Measurements from ENCODE around the gene SCYL3.
"Not testable (repeated sequence)": the region's sequence is repeated elsewhere in the genome, so short reads cannot be mapped to it uniquely, and the experiment has no call there.

Gene SCYL3

GRCh38 chr1:169893645-169894423 is at the start of gene SCYL3:
Gene SCYL3 (minus strand): TSS chr1:169893896. CDS start chr1:169888840, 5,056 bp downstream.
- peak; percentile 94 for DNase-seq

DNA sequence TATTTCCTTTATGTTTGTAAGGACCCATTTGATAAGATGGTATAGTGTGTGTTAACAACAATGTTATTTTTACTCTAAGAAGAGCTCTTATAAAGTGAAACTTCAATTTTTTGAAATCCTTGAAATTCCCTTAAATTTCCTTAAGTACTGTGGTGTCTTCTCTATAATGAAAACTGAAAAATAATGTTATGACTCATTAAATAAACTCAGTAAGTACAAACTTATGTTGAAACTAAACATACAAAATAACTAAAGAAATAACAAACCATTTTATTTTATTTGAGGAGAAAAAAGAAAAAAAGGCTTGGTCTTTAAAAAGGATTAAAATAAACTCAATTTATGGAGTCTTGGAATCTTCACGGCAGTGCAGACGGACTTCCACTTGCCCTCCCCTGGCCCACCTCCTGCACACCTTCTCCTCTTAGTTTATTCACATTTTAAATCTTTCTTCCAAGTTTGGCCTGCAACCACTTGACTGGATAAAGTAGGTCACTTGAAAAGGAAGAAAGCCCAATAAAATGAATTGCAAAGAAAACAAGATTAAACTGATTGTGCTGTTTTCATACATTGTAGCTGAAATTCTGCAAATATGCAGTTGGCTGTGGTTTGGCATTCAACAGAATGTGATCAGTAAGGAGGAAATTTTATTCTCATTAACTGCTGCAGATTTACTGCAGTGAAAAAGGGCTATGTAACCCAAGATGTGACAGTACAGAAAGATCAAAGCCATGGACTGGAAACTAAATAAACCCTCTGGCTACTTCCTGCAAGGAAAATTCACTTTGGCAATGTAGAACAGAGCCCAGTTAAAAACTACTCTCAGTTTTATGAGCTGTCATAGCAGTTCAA is 48.5 kb upstream of the SCYL3 start:
- no peak for DNase-seq

GRCh38 chr1:169933984-169934725 is 40.5 kb upstream of the SCYL3 start:
- no peak for DNase-seq

- no peak for DNase-seq
These were observed 38.1 kb upstream of the SCYL3 start for GRCh38 chr1:169931795-169932231.

DNA sequence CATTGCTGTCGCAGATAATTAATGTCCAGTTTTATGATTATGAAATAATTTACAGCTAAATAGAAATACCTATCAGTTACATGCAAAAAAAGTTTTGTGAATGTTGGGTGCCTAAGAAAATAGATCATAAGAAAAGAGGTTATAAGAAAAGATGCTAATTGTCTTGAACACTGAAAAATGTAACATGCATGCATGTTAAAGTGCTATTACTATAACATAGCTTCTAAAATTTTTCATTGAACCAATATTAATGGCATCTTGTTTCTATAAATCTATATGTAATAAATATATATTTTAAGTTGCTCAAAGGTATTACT is 35.5 kb upstream of the SCYL3 start:
- no peak for DNase-seq

DNA sequence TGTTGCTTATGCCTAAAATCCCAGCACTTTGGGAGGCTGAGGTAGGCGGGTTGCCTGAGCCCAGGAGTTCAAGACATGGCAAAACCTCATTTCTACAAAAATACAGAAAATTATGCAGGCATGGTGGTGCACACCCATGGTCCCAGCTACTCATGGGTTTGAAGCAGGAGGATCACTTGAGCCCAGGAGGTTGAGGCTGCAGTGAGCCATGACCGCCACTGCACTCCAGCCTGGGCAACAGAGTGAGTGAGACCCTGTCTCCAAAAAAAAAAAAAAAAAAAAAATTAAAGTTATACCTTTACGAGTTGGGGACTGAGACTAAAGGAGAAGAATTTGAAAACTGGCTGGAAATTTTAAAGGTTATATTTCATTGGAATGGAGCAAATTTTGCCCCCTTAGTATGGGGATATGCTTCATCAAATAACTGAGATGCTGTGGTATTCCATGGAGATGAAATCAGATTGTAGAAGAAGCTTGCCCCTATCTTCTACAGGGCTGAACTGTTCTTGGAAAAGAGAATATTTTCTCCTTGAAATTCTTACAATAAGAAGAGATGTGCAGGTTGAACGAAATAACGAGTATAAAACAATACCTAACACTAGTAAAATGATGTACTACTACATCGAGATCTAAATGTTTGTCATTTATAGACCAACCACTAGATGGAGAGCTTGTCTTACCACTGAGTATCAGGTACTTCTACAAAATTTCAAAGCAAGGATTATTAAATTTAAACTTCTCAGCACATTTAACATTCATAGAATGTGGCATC is 34.9 kb upstream of the SCYL3 start:
- DNase-seq = no peak

DNA sequence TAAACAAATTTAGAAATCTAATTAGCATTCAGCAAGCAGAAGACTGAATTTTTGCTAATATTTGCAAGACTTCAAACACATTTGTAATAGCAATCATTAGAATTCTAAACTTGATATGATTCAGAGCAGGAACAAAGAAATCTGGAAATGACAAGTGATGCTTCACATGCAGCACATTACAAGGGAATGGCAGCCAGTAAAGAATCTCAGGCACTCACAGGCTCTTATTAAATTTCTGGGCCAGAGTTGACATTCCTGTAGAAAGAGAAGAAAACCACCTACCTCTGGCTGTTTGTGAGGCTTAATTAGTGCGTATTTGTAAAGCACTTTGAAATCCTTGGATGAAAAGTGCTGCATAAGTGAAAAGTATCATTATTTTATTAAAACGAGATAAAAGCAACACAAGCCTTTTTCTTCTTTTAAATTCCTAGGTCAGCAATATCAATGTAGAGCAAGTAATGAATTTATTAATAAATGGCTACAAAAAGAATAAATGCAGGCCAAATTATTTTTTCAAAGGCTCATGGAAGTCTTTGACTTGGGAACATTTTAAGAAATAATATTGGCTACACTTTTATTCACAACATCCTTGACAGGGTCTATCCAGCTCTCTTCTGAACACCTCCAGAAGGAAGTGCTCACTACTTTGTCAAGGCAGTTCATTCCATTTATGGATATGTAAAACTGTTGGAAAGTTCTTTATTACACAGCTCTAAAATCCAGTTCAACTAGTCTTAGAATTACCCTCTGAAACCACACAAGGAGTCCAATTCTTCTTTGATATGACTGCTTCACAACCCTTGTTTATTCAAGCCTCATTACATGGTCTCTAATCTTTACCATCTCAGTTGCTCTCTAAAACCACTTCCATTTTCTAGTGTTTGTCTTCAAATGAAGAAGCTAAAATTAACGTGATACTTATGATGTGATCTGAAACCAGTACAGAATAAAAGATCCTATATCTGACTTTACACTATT is 32.1 kb upstream of the SCYL3 start:
- DNase-seq = no peak

GRCh38 chr1:169924829-169925228 is 31.1 kb upstream of the SCYL3 start:
- DNase-seq = no peak

DNA sequence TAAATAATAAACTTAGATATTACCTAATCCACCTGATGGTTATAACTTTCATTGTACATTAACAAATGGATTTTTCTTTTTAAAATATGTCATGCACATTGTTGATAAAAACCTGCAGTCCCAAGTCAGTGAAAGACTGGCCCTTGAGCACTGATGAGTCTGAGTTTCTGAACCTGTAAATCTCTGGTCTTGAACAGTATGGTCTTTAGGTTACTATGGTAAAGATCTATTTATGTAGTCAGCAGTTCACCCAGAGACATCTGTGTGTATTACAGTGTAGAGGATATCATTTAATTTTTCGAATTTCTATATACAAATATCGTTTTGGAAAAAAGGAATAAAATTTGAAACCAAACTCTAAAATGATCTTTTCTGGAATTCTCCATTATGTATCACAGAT is 30.4 kb upstream of the SCYL3 start:
- no peak for DNase-seq

GRCh38 chr1:169921080-169921479 is 27.4 kb upstream of the SCYL3 start:
- no peak for DNase-seq

DNA sequence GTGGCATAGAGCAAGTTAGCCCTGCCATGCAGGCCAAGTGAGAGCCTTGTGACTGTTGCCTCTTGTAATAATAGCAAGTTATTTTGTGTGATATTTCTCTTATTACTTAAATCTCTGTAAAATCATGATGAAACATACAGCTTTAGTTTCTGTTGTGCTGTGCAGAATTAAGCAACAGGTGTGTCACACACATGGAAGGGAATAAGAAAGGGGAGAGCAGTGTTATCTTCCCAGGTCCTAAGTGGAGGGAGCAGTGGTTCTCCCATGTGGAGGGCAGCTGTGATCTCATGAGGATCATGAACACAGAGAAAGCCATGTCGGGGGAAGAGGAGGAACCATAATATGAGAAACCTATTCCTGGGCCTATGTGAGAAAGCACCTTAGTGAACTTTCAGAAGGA is 25.2 kb upstream of the SCYL3 start:
- DNase-seq = no peak

DNA sequence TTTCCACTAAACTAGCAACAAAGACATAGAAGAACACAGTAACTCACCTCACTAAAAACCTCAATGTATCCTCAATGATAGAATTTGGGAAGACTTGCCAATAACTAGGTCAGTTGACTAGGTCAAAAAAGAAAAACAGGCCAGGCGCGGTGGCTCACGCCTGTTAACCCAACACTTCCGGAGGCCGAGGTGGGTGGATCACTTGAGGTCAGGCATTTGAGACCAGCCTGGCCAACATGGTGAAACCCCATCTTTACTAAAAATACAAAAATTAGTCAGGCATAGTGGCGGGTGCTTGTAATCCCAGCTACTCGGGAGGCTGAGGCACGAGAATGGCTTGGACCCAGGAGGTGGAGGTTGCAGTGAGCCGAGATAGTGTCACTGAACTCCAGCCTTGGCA is 24.5 kb upstream of the SCYL3 start:
- DNase-seq = not testable (repeated sequence)

DNA sequence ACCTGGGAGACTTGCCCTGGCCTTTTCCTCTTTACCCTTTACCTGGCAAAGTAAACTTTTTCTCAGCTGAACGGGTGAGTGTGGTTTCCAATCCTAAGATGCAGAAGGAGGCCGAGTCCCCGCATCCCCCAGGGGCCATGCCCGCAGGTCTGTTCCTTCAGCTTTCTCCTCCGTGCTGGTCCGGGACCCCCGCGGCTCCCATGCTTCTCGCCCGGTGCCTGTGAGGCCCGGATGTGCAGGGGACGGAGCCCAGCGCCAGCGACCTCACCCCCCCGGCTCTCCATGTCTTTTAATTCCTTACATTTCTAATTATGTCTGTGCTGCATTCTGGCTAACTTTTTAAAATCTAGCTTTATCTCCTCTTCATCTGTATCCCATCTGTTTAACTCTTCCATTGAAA is 21.5 kb upstream of the SCYL3 start:
- no peak for DNase-seq

DNA sequence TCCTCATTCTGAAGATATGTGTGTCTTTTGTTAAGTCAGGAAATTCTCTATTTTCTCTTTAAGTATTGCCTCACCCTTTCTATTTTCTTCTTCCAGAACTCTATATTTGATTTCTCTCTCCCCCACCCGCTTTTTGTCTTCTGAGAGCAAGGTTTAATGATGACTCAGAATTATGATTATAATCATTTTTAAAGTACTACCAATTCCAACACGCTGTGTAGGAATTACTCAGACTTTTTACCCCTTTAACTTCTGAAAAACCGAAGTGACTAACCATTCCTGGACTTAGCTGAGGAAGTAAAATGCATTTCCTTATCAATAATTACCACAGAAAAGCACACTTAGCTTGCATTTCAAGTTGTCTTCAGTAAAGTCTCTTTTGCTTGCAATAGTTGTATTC is 20.8 kb upstream of the SCYL3 start:
- DNase-seq = no peak

GRCh38 chr1:169909499-169909898 is 15.8 kb upstream of the SCYL3 start:
- DNase-seq = no peak

- DNase-seq = no peak
These were observed 13.2 kb upstream of the SCYL3 start for GRCh38 chr1:169906938-169907337.

GRCh38 chr1:169904834-169905233 is 11.1 kb upstream of the SCYL3 start:
- DNase-seq = no peak

DNA sequence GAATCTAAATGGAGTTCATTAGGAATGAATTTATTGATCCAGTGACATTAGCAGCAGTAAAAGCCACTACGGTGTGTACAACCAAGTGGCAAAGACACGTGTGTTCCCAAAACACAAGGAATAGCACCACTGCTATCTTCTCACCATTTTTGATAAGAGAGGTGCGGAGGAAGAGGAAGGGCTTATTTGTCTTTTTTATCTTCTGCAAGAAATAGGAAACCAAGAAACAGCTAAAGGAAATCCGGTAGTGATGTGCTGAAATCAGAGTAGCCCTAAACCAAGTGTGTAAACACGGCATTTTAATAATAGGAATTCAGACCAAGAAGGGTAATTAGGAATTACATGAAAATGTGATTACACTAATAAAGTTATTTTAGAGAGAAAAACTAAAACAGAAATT is 9.1 kb upstream of the SCYL3 start:
- DNase-seq = no peak

DNA sequence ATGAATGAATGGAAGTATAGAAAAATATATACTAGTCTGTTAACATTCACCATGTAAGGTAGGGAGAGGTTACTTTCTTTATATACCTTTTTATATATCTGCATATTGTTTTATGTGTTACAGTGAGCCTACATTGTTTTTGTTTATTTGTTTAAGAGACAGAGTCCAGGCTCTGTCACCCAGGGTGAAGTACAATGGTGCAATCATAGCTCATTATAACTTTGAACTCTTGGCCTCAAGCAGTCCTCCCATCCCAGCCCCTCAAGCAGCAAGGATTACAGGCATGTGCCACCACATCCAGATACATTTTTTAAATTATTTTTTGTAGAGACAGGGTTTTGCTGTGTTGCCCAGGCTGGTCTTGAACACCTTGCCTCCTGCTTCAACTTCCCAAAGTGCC is 7.4 kb upstream of the SCYL3 start:
- DNase-seq = no peak

GRCh38 chr1:169900571-169900970 is 6.9 kb upstream of the SCYL3 start:
- no peak for DNase-seq

- no peak for DNase-seq
These were observed 6.0 kb upstream of the SCYL3 start for GRCh38 chr1:169899519-169900217.

Measured in NCI-H2171 (cell line).